HG02678 (cell line): ENCODE measurements around the gene TMEM37.

ENCODE experiments used
- ATAC-seq: cut with Tn5 transposase; IDR thresholded peaks from one replicate; pipeline ENCODE4 v1.9.1; 2021; ENCODE audit warnings: mild to moderate bottlenecking, moderate library complexity; ENCODE audit not compliant: unreplicated experiment

Gene TMEM37

DNA sequence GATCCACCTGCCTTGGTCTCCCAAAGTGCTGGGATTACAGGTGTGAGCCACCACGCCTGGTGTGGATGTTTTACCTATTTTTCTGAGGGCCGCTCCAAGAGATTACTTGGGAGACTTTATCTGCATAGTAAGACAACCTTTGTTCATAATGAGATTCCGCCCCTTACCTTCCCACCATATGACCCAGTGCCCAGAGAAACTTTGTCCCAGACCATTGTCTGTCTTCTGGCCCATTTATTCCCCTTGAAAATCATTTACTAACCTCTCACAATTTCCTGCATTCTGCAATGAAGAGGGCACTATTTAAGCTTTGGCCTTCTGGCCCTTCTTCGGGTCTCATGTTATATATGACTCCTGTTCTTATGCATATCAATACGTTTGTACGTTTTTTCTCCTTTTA is 13.7 kb upstream of the TMEM37 start:
- ATAC-seq: no peak

DNA sequence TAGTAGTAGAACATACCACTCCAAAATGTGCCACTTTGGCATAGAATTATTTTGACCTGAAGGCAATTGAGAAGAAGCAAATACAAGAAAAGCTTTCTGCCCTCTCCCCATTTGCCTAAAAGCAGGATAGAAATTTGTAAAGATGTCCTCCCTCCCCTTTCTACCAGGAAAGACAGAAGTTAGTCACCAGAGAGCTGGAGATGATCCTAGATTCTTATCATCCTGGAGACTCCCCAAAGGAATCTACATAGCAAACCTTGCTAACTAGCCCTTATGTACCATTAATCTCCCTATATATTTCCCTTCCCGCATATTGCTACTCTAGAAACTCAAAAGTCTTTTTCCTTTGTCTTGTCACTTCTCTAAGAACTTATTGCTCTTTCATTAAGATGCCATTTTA is 12.6 kb upstream of the TMEM37 start:
- no peak for ATAC-seq

DNA sequence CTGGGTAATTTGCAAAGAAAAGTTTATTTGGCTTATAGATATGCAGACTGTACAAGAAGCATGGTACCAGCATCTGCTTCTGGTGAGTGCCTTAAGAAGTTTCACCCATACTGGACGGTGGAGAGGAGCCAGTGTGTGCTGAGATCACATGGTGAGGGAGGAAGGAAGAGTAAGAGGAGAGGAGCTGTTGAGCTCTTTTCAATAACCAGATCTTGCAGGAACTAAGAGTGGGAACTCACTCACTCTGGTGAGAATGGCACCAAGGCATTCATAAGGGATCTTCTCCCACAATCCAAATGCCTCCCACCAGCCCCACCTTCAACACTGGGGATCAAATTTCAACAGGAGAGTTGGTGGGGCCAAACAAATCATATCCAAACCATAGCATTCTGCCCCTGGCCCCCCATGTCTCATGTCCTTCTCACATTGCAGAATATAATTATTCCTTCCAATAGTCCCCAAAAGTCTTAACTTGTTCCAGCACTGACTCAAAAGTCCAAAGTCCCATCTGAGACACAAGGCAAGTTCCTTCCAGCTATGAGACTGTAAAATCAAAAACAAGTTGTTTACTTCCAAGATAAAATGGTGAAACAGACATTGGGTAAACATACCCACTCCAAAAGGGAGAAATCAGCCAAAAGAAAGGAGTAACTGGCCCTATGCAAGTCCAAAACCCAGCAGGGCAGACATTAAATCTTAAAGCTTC is 11.7 kb upstream of the TMEM37 start:
- no peak for ATAC-seq

DNA sequence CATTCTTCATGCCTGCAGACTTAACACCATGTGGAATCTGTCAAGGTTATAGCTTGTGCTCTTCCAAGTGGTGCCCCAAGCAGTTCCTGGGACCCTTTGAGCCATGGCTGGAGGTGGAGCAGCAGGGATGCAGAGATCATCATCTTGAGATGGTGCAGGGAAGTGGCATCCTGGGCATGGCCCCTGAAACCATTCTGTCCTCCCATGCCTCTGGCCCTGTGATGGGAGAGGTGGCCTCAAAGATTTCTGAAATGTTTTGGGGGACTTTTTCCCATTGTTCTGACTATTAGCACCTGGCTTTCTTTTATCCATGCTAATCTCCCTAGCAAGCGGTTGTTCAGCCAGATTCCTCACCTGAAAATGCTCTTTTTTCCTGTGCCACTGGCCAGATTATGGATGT is 10.3 kb upstream of the TMEM37 start:
- no peak for ATAC-seq

DNA sequence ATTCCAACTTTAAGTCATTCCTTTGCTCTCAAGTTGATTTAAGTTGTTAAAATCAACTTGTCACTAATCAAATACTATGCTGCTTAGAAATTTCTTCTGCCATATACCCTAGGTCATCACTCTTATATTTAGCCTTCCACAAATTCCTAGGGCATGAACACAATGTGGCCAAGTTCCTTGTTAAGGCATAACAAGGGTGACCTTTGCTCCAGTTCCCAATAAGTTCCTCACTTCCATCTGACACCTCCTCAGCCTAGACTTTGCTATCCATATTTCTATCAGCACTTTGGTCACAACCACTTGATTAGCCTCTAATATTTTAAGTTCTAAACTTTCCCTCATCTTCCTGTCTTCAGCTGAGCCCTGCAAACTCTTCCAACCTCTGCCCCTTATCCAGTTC is 9.9 kb upstream of the TMEM37 start:
- no peak for ATAC-seq

DNA sequence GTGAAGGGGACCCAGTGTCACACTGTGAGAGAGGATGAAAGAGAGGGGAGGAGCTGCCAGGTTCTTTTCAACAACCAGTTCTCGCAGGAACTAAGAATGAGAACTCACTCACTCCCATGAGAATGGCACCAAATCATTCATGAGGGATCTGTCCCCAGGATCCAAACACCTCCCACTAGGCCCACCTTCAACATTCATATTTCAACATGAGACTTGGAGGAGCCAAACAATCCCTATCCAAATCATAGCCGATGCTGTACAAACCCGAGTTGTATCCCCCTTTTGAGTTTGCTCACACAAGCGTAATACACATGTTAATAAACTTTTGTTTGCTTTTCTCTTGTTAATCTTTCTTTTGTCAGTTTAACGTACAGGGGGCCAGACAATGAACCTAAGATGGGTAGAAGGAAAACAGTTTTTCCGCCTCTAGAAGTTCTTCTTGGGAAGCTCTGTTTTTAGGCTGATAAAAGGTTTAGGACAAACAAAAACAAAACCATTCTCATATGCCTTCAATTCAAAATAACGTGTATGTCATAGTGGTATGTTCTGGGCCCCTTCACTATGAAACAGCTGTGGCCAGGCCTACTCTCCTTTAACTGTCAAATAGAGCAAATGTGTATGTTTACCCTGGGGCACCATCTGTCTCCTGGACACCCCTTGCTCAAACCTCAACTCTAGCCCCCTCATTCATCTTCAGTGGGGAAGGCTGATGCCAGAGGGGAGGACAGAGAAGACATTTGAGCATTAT is 9.1 kb upstream of the TMEM37 start:
- no peak for ATAC-seq

DNA sequence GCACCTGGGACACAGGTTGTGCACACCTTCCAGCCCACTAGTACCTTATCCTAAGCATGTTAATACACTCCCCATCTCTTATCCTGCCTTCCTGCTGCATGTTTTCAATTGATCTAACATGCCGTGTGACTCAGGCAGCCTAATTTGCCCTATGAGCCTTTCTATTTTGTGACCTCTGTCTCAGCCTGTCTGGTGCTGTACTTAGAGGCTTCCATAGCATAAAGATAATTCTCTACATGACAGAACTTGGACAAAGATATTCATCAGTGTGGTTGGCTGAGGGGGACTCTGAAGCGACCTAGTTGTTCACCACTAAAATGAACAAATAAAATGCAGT is 8.6 kb upstream of the TMEM37 start:
- ATAC-seq: no peak

DNA sequence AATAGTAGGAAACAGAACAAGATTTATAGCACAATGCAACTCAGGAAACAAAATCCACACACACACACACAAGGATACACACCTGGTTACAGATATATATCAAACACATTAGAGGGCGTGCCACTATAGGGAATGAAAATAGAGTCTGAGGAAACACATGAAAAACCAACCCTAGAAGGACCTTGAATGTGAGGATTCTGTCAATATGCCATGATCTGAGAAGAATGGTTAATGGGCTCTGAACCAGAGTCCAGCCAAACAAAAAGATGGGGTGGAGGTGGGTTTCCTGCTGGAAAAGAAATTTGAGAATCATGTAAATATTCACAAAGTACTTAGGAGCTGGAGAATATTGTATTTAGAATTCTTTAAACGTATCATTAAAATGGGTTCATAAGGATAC is 7.8 kb upstream of the TMEM37 start:
- no peak for ATAC-seq

DNA sequence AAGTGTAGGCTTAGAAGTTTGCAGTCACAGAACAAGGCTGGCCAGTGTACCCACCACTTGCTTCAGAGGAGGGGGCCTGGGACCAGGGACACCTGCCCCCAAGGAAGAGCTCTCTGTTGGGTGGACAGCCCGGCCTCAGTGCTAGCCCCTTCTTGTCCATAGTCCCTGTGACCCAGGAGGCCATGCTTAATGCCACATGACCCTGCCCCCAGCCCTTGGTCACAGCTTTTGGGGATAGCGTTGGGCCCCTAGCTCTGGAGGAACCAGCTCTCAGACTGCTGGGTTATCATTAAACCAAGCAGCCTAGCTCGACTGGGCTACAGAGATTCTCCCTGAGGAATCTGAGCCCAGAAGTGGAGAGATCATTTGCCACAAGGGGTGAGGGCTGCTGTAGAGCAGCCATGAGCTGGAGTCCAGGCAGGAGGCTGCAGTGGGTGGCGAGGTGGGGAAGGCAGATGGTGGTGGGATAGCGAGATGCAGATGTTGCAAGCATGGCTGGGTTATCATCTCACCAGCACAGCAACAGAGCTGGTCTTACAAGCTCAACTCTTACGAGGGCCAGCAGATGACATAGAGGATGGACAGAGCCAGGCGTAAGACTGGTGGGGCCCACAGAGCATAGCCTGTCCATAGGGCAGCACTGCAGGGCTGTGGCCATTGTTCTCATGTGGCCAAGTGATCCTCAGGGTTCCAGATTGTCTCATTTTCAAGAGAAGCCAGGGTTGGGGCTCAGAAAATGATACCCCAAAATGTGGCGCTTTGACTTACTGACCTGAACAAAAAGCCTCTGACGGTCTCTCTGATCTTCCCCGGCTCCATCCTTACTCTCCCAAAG is 7.2 kb upstream of the TMEM37 start:
- no peak for ATAC-seq

DNA sequence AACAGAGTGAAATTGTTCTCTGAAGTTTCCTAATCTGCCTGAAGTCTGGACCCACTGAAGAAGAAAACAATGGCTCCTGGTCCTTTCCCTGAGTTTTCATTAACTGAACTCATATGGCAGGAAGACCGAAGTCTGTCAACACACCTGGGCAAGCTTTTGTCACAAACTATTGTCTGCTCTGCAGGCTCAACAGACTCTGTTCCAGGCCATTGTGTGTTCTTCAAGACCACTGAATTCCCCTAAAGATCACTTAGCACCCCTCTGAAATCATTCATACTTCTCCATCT is 6.6 kb upstream of the TMEM37 start:
- no peak for ATAC-seq

DNA sequence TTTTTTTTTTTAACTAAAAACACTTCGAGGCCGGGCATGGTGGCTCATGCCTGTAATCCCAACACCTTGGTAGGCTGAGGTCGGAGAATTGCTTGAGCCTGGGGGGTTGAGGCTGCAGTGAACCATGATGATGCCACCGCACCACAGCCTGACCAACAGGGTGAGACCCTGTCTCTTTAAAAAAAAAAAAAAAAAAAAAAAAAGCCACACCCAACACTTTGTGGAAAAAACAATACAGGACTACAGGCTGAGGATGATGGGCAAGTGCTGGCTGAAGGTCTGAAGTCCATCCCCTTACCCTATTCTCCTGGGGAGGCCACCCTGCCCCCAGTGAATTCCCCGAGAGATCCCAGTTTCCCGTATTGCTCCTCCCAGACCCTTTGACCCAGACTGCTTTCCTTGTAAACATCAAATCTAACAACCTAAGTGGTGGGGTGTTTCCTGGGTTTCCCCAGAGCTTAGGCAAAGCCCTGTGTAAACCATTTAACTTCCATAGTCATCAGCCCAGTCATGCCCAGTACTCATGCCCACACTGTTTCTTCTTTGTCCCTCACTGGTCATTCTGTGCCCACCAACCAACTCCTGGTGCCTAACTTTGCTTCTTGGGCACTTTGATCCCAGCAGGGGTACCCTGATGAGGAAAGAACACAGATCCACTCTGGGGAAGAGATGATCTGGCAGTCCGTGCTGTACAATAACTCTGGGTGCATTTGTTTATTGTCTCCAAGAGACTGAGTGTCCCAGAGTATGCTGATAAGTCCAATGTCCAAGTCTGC is 5.8 kb upstream of the TMEM37 start:
- ATAC-seq: no peak

DNA sequence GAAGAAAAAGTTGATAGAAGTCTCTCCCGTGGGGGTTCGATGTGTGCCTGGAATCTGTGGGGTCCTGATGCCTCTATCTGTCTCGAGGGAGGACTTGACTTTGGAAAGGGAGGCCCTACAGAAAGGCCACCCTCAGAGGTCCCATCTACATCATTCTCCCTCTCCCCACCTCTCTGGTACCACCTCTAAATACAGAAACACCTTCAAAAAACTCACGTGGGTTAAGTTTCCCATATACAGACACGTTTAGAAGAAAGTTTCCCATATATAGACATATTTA is 5.3 kb upstream of the TMEM37 start:
- ATAC-seq: no peak

DNA sequence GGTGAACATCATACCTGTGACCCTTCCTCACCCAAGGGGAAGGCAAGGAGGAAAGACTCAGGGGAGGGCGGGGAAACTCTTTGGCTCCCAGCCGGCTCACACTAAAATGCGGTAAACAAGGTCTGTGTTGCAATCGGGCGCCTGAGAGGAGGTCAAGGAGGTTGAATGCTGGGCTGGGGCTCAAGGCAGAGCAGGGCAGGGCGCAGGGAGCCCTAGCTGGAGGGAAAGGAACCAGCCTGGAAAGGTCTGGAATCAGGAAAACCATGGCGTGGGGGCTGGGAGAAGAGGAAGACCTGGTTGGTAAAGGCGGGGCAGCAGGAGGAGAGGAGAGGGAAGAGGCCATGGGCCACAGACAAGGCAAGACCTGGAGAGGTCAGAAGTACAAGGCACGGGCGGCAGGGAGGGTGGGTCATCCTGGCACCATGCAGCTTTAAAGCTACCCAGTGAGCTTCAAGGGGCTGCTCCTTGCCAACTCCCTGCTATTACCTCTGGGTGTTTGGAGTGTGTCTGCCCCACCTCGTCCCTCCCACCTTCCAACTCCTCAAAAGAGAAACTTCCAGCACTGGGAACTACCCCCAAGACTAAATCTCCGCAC is 4.8 kb upstream of the TMEM37 start:
- ATAC-seq: no peak

DNA sequence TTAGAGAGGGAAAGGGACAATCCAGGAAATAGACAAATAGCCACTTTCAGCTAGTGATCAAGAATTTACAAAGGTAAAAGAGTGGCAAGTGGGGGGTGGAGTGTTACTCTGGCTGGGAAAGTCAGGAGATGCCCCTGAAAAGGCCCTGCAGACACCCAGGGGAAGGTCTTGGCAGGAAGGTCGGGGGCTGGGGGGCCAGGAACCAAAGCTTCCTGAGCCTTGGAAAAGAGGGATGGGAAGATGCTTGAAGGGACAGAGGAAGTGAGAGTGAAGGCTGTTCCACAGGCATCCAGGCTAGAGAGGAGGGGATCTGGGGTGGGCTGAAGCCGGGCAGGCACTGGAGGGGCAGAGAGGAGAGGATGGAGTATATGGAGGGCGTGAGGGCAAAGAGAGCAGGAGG is 3.9 kb upstream of the TMEM37 start:
- no peak for ATAC-seq

DNA sequence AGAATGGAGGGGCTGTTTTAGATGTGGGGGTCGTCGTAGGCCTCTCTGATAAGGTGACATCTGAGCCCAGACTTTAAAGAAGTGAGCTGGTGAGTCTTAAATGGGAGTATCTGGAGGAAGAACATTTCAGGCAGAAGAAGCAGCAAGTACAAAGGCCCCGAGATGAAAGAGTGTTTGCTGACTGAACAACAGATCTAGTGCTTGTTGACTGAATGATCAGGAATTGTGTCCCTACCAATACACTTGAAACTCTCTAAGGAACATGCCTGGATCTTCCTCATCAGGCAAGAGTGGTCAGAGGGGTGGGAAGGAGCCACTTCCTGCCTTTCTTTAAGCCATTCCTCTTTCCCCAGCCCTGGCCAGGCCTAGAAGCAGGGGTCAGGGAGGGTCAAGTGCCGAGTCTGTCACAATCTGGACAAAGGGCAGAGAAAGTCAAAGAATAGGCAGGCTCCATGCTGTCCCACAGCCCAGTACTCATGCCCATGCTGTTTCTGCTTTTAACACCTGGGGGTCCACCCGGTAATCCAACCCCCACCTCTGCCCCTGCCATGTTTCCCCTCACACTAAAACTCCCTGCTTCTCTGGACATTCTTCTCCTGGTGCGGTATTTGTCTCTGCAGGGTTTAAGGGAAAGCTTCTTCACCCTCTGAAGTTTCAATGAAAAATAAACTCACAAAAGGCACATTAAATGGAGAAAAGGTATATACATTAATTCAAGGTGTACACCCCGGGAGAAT is 3.0 kb upstream of the TMEM37 start:
- no peak for ATAC-seq

DNA sequence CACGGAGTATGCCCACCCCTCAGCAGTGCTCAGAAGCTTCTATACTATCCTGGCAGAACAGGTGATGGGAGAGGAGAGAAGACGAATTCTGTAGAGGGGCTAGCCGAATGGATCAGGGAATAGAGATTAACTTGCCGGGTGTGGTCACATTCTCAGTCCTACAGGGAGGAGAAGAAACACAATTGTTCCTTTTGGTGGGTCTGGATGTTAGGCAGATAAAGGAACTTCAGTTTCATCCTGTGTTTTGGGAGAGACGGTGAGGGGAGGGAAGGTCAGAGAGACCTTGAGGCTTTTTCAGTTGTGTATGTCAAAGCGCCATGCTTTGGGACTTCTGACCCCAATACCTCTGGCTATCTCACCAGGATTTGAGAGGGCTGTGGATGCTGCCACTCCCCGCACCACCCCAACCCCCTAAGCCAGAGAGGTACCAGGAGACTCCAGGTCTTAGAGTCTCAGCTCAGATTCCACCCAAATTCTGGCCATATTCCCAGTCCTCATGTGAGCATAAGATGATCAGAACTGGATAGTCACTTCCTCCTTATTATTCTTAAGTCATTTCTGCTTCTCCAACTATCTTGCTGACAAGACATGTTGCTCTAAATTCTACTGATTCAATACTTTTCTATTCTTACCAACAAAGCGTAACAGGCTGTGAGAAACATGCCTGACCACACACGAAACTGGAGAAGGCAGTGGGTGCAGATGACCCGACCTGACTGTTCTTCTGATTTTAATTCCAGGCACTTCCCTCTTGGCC is 2.3 kb upstream of the TMEM37 start:
- ATAC-seq: no peak

DNA sequence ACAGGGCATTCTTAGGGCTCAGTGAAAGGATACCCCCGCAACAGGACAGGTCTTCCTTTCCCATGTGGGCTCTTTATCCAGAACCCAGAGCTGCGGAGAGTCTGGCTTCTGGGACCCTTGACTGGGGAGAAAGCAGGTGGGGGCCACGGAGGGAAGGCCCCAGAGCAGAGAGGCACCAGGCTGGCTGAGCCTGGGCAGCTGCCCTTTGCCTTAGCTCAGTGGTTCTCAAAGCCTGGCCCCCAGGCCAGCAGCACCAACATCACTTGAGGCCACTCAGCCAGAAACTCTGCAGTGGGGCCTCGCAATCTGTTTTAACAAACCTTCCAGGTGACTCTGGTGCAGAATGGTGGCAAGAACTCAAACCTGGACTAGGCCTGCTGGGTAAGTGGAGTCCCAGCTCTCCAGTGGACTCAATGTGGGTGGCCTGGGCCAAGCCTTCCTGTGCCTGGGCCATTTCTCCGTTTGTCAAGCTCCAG is 1.6 kb upstream of the TMEM37 start:
- no peak for ATAC-seq

DNA sequence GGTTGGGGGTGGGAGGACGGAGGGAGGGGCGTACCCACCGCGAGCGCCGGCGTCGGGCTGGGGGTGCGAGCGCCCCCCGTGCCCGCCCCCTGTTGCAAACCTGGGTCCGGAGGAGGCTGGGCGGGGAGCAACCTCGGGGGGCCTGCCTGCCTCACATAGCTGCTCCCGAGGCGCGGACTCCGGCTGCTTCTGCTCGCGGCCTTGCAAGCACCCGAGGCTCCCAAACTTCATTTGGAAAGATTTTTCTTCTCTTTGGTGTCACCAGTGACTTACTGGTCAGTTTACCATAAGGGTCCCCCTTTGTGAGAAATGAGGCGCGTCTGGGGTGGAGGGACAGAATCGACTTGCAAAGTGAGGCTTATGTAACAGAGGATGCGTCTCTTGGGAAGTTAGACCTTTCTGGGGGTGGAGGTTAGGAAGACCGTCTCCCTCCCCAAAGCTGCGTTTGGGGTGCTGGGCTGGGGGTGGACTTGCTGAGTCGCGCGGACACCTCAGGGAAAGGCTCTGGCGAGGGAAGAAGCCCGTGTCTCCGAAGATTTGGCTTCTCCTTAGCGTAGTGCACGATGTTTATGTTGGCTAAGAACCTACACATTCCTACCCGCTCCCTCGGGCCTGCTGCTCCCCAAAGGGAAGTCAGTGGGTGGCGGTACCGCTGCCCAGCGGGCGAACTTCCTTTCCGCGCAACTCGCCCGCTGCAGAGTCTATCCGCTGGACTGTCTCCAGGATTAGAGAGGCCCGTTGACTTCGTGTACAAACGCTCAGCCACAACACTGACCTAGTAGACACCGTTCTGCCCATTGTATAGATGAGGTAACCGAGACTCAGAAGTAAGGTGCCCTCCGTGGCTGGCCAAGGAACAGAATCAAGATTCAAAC is 559 bp downstream of the TMEM37 start:
- ATAC-seq: peak; percentile 6
